ENCODE data around the gene ADAMTS12.
"Not testable (repeated sequence)": the region's sequence is repeated elsewhere in the genome, so short reads cannot be mapped to it uniquely, and the experiment has no call there.

The ADAMTS12 gene, protein sequence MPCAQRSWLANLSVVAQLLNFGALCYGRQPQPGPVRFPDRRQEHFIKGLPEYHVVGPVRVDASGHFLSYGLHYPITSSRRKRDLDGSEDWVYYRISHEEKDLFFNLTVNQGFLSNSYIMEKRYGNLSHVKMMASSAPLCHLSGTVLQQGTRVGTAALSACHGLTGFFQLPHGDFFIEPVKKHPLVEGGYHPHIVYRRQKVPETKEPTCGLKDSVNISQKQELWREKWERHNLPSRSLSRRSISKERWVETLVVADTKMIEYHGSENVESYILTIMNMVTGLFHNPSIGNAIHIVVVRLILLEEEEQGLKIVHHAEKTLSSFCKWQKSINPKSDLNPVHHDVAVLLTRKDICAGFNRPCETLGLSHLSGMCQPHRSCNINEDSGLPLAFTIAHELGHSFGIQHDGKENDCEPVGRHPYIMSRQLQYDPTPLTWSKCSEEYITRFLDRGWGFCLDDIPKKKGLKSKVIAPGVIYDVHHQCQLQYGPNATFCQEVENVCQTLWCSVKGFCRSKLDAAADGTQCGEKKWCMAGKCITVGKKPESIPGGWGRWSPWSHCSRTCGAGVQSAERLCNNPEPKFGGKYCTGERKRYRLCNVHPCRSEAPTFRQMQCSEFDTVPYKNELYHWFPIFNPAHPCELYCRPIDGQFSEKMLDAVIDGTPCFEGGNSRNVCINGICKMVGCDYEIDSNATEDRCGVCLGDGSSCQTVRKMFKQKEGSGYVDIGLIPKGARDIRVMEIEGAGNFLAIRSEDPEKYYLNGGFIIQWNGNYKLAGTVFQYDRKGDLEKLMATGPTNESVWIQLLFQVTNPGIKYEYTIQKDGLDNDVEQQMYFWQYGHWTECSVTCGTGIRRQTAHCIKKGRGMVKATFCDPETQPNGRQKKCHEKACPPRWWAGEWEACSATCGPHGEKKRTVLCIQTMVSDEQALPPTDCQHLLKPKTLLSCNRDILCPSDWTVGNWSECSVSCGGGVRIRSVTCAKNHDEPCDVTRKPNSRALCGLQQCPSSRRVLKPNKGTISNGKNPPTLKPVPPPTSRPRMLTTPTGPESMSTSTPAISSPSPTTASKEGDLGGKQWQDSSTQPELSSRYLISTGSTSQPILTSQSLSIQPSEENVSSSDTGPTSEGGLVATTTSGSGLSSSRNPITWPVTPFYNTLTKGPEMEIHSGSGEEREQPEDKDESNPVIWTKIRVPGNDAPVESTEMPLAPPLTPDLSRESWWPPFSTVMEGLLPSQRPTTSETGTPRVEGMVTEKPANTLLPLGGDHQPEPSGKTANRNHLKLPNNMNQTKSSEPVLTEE (N-terminal part only)

GRCh38 chr5:33891788-33892619 is at the start of gene ADAMTS12:
TSS of gene ADAMTS12 (minus strand) at chr5:33891990. CDS start at chr5:33891856, 134 bp downstream.
- no peak for DNase-seq (ENCODE audit: low spot score)

- no peak for DNase-seq (ENCODE audit: low spot score)
These were observed 49.3 kb upstream of the ADAMTS12 start for GRCh38 chr5:33941090-33941489.

GRCh38 chr5:33939556-33940262 is 47.9 kb upstream of the ADAMTS12 start:
- DNase-seq (ENCODE audit: low spot score): no peak

- DNase-seq (ENCODE audit: low spot score): no peak
These were observed 47.1 kb upstream of the ADAMTS12 start for GRCh38 chr5:33938881-33939280.

DNA sequence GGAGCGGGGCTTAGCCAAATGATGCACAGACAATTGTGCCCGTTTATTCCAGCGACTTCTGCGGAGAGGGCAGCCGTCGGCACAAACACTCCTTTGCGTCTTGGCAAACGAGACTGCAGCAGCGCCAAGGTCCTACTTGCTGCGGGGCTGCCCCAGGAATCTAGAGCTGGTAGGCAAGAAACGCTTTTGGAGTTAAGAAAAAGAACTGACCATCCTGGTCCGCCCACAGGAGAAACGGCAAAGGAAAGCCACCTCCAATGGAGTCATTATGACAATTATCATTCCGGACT is 46.7 kb upstream of the ADAMTS12 start:
- no peak for DNase-seq (ENCODE audit: low spot score)

DNA sequence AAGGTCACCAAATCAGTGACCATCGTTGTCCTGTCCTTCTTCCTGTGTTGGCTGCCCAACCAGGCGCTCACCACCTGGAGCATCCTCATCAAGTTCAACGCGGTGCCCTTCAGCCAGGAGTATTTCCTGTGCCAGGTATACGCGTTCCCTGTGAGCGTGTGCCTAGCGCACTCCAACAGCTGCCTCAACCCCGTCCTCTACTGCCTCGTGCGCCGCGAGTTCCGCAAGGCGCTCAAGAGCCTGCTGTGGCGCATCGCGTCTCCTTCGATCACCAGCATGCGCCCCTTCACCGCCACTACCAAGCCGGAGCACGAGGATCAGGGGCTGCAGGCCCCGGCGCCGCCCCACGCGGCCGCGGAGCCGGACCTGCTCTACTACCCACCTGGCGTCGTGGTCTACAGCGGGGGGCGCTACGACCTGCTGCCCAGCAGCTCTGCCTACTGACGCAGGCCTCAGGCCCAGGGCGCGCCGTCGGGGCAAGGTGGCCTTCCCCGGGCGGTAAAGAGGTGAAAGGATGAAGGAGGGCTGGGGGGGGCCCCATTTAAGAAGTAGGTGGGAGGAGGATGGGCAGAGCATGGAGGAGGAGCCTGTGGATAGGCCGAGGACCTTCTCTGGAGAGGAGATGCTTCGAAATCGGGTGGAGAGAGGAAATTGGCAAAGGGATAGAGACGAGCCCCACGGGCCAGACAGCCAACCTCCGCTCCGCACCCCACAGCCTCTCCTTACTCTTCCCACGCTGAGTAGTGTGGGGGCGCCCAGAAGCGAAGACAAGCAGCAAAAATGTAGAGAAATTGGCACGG is 46.1 kb upstream of the ADAMTS12 start:
- DNase-seq (ENCODE audit: low spot score): no peak

DNA sequence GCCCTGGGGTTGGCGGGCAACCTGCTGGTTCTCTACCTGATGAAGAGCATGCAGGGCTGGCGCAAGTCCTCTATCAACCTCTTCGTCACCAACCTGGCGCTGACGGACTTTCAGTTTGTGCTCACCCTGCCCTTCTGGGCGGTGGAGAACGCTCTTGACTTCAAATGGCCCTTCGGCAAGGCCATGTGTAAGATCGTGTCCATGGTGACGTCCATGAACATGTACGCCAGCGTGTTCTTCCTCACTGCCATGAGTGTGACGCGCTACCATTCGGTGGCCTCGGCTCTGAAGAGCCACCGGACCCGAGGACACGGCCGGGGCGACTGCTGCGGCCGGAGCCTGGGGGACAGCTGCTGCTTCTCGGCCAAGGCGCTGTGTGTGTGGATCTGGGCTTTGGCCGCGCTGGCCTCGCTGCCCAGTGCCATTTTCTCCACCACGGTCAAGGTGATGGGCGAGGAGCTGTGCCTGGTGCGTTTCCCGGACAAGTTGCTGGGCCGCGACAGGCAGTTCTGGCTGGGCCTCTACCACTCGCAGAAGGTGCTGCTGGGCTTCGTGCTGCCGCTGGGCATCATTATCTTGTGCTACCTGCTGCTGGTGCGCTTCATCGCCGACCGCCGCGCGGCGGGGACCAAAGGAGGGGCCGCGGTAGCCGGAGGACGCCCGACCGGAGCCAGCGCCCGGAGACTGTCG is 45.4 kb upstream of the ADAMTS12 start:
- no peak for DNase-seq (ENCODE audit: low spot score)

DNA sequence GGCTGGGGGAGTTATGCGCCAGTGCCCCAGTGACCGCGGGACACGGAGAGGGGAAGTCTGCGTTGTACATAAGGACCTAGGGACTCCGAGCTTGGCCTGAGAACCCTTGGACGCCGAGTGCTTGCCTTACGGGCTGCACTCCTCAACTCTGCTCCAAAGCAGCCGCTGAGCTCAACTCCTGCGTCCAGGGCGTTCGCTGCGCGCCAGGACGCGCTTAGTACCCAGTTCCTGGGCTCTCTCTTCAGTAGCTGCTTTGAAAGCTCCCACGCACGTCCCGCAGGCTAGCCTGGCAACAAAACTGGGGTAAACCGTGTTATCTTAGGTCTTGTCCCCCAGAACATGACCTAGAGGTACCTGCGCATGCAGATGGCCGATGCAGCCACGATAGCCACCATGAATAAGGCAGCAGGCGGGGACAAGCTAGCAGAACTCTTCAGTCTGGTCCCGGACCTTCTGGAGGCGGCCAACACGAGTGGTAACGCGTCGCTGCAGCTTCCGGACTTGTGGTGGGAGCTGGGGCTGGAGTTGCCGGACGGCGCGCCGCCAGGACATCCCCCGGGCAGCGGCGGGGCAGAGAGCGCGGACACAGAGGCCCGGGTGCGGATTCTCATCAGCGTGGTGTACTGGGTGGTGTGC is 44.7 kb upstream of the ADAMTS12 start, which contains the start of gene RXFP3:
Gene RXFP3, plus strand, starts transcription at position 6 of the 636 bp plus-strand sequence. Its CDS starts 355 bp downstream, at position 361.
- no peak for DNase-seq (ENCODE audit: low spot score)

DNA sequence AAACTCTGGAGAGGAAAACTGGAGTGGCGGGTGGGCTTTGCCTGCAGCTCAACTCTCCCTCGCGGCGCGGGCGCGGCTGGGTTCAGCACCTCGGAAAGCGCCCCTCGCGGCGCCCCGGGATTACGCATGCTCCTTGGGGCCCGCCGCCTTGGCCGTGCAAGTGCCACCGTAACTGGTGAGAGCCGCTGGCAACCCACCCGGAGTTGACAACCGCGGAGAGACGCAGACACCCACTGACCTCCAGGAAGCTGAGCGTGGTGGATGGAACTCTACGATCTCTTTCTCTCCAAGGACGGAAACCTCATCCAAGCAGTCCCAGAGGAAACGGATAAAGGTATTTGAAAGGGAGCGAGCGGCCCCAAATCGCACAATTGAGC is 44.2 kb upstream of the ADAMTS12 start:
- DNase-seq (ENCODE audit: low spot score): no peak

GRCh38 chr5:33934176-33934575 is 42.4 kb upstream of the ADAMTS12 start:
- no peak for DNase-seq (ENCODE audit: low spot score)

DNA sequence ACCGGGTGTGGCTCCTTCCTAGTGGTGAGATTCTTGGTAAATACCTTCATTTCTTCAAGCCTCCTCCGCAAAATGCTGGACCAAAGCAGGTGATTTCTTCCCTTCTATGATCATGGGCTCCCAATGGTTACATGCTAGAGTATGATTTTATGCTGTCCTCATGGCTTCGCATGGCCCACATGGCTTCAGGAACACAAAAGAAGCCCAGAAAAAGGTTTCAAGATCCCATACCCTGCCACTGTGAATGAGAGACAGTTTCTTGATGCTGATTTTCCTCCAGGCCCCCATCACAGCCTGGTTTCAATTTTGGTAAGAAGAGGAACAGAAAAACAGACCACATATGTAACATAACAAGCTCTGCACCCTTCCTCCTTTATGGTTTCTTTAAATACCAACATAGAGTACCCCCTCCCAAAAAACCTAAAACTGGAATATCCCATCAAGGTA is 42.0 kb upstream of the ADAMTS12 start:
- no peak for DNase-seq (ENCODE audit: low spot score)

- DNase-seq (ENCODE audit: low spot score): no peak
These were observed 39.3 kb upstream of the ADAMTS12 start for GRCh38 chr5:33931136-33931535.

- DNase-seq (ENCODE audit: low spot score): no peak
These were observed 38.3 kb upstream of the ADAMTS12 start for GRCh38 chr5:33929925-33930690.

DNA sequence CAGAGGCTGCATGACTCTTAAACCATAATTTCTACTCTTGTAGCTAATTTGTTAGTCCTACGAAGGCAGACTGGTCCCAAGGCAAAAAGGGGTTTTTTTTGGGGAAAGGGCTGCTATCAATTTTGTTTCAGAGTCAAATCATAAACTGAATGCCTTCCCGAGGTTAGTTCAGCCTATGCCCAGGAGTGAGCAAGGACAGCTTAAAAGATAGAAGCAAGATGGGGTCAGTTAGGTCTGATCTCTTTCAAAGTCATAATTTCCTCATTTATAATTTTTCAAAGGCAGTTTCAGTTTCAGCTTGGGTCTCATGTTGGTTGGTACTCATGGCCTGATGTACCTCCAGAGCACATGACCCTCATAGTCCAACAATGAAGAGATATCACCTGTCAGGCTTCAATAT is 36.5 kb upstream of the ADAMTS12 start:
- DNase-seq (ENCODE audit: low spot score): no peak

DNA sequence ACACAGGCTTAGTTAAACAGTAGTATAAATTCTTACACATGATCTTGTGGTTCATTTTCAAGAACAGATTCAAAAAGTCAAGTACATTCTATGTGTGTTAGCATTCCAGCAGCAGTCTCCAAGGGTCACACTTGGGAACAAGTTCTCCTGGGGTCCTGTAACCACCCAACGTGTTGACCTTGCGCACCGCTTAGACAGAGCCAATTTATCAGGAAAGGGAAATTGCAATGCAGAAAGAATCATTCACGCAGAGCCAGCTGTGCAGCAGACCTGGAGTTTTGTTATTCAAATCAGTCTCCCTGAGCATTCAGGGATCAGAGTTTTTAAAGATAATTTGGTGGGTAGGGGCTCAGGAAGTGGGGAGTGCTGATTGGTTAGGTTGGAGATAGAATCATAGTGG is 35.9 kb upstream of the ADAMTS12 start:
- DNase-seq (ENCODE audit: low spot score): no peak

DNA sequence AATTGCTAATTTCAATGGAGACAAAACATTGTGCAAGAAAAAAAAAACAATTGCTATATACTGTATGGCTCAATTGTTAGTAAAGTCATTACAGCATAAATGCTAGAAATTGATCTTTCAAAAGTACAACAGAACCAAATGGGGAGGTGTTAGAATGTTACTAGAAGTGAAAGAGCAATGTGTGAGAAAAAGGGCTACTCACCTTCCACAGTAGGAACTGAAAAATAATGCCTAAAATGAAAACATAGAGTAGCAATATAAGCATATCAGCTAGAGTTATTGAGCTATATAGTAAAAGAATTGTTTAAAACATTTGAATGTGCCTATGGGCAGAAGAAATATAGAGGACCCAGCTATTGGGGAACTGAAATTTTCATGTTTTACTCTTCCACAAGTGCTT is 33.5 kb upstream of the ADAMTS12 start:
- no peak for DNase-seq (ENCODE audit: low spot score)

GRCh38 chr5:33921002-33921401 is 29.2 kb upstream of the ADAMTS12 start:
- DNase-seq (ENCODE audit: low spot score): no peak

- DNase-seq (ENCODE audit: low spot score): not testable (repeated sequence)
These were observed 23.1 kb upstream of the ADAMTS12 start for GRCh38 chr5:33914844-33915243.

All from CD4-positive, alpha-beta T cell treated with Interleukin-6 at 100 ng/mL for 8 hours (primary cell).